IMR-90 (cell line): ENCODE data around the gene CALD1. TPM values are rescaled to one million over a fixed set of nuclear protein-coding genes. Genes with fewer than 3 reads are reported as not detected.

Experiments used
- ATAC-seq: fragments of 200-7000 bp; cut with Tn5 transposase; 2 replicates; pipeline ENCODE4 v1.9.1; 2020; ENCODE audit warnings: low read depth, mild to moderate bottlenecking, moderate library complexity
- BruUV-seq: library from RNA; stranded (reverse); fragments of 400-500 nt; replicated peaks from 2 replicates; lab custom pipeline; 2021; lab: Mats Ljungman, UMichigan
- CTCF ChIA-PET: fragments of 300-600 bp; formaldehyde crosslinking; extraction: SDS; loops from one replicate; lab custom pipeline; 2021; ENCODE audit warnings: antibody characterized with exemption; lab: Yijun Ruan, JAX
- POLR2A ChIA-PET: fragments of 300-600 bp; sonication (Branson Sonifier 250); formaldehyde crosslinking; loops from one replicate; lab custom pipeline; 2022; ENCODE audit warnings: antibody characterized with exemption; ENCODE audit not compliant: unreplicated experiment; lab: Charles Lee
- DNase-seq: peaks from one replicate; pipeline ENCODE4 v3.0.0; 2013
- H2AFZ ChIP-seq: replicated peaks from 2 replicates; pipeline ENCODE3; 2013; ENCODE audit warnings: low read length, mild to moderate bottlenecking; ENCODE audit not compliant: poor library complexity
- H2AK5ac ChIP-seq: 2 replicates; pipeline ENCODE4 v1.6.1; 2013; ENCODE audit warnings: low read depth, low read length, inconsistent platforms
- H2AK9ac ChIP-seq: replicated peaks from 2 replicates; pipeline ENCODE3; 2013; ENCODE audit warnings: mild to moderate bottlenecking, low read depth, low read length, moderate library complexity; ENCODE audit not compliant: poor library complexity
- H2BK120ac ChIP-seq: 2 replicates; pipeline ENCODE4 v1.6.1; 2013; ENCODE audit warnings: low read depth, low read length, inconsistent platforms
- H2BK15ac ChIP-seq: 3 replicates; pipeline ENCODE4 v1.6.1; 2013; ENCODE audit warnings: low read depth, low read length, inconsistent platforms
- H2BK20ac ChIP-seq: 2 replicates; pipeline ENCODE4 v1.6.1; 2013; ENCODE audit warnings: low read depth, mild to moderate bottlenecking, inconsistent platforms, low read length, moderate library complexity
- H2BK5ac ChIP-seq: 2 replicates; pipeline ENCODE4 v1.6.1; 2013; ENCODE audit warnings: mild to moderate bottlenecking, low read depth, low read length, inconsistent platforms; ENCODE audit not compliant: poor library complexity, severe bottlenecking
- H3K14ac ChIP-seq: replicated peaks from 2 replicates; pipeline ENCODE4 v1.6.1; 2013; ENCODE audit warnings: low read depth, low read length, inconsistent platforms
- H3K18ac ChIP-seq: 2 replicates; pipeline ENCODE4 v1.6.1; 2013; ENCODE audit warnings: low read depth, low read length, control low read depth
- H3K23ac ChIP-seq: 2 replicates; pipeline ENCODE4 v1.6.1; 2013; ENCODE audit warnings: low read depth, low read length, inconsistent platforms
- H3K27ac ChIP-seq: 2 replicates; pipeline ENCODE4 v1.5.1; 2013; ENCODE audit warnings: mild to moderate bottlenecking, control low read depth, low read length; ENCODE audit not compliant: insufficient read depth
- H3K27me3 ChIP-seq: 2 replicates; pipeline ENCODE4 v1.6.1; 2013; ENCODE audit warnings: low read length; ENCODE audit not compliant: control insufficient read depth, insufficient read depth
- H3K36me3 ChIP-seq: 2 replicates; pipeline ENCODE4 v1.6.1; 2013; ENCODE audit warnings: low read length, mixed read lengths; ENCODE audit not compliant: control insufficient read depth, insufficient read depth
- H3K4ac ChIP-seq: 2 replicates; pipeline ENCODE4 v1.6.1; 2013; ENCODE audit warnings: low read depth, low read length, inconsistent platforms
- H3K4me1 ChIP-seq: 2 replicates; pipeline ENCODE4 v1.6.1; 2013; ENCODE audit warnings: low read length, mixed read lengths; ENCODE audit not compliant: control insufficient read depth, insufficient read depth
- H3K4me2 ChIP-seq: 2 replicates; pipeline ENCODE4 v1.6.1; 2013; ENCODE audit warnings: low read depth, mild to moderate bottlenecking, control low read depth, low read length, moderate library complexity
- H3K4me3 ChIP-seq: 2 replicates; pipeline ENCODE4 v1.5.1; 2013; ENCODE audit warnings: low read depth, mild to moderate bottlenecking, control low read depth, low read length, moderate library complexity; ENCODE audit not compliant: insufficient read depth
- H3K56ac ChIP-seq: 2 replicates; pipeline ENCODE4 v1.6.1; 2013; ENCODE audit warnings: low read length, inconsistent platforms; ENCODE audit not compliant: insufficient read depth; ENCODE audit errors: extremely low read depth
- H3K79me1 ChIP-seq, 2 experiments: 2 replicates each; pipeline ENCODE4 v1.6.1; 2013; ENCODE audit warnings: low read length in 2 of 2, inconsistent platforms in 1 of 2, low read depth in 1 of 2
- H3K9ac ChIP-seq: 2 replicates; pipeline ENCODE4 v1.6.1; 2013; ENCODE audit warnings: low read depth, low read length, control low read depth
- H3K9me1 ChIP-seq: 2 replicates; pipeline ENCODE4 v1.6.1; 2013; ENCODE audit warnings: low read length, inconsistent platforms; ENCODE audit not compliant: insufficient read depth
- H3K9me3 ChIP-seq: 2 replicates; pipeline ENCODE4 v1.6.1; 2013; ENCODE audit warnings: low read length; ENCODE audit not compliant: control insufficient read depth, insufficient read depth
- H4K20me1 ChIP-seq: 2 replicates; pipeline ENCODE4 v1.6.1; 2013; ENCODE audit warnings: low read length, inconsistent platforms; ENCODE audit not compliant: insufficient read depth
- H4K5ac ChIP-seq: 2 replicates; pipeline ENCODE4 v1.6.1; 2013; ENCODE audit warnings: mild to moderate bottlenecking, low read depth, low read length, control low read depth
- H4K8ac ChIP-seq, 2 experiments: 2 replicates each; pipeline ENCODE4 v1.6.1; 2013; ENCODE audit warnings: low read depth in 2 of 2, low read length in 2 of 2, control low read depth in 1 of 2, inconsistent platforms in 1 of 2
- H4K91ac ChIP-seq: 2 replicates; pipeline ENCODE4 v1.6.1; 2013; ENCODE audit warnings: low read depth, low read length, inconsistent platforms; ENCODE audit not compliant: insufficient read depth
- FOS ChIP-seq: fragments of 150-350 bp; IDR thresholded peaks from 2 replicates; pipeline ENCODE4 v1.6.1; 2016; ENCODE audit warnings: low read depth, low read length
- MAFK ChIP-seq: IDR thresholded peaks from 2 replicates; pipeline ENCODE4 v1.6.1; 2012; ENCODE audit warnings: low read depth, low read length, improper control_type of control experiment
- RAD21 ChIP-seq: IDR thresholded peaks from 2 replicates; pipeline ENCODE4 v1.6.1; 2012; ENCODE audit warnings: low read length, improper control_type of control experiment
- RCOR1 ChIP-seq: IDR thresholded peaks from 2 replicates; pipeline ENCODE4 v1.6.1; 2012; ENCODE audit warnings: mild to moderate bottlenecking, low read length, improper control_type of control experiment; ENCODE audit not compliant: insufficient replicate concordance
- SMC3 ChIP-seq: fragments of 150-350 bp; IDR thresholded peaks from 2 replicates; pipeline ENCODE4 v1.6.1; 2016; ENCODE audit warnings: low read depth, mild to moderate bottlenecking, antibody characterized with exemption, low read length, moderate library complexity
- WGBS, 2 experiments: methylation state at CpG; one replicate each; pipeline versions ENCODE4 v1.1.5 to v1.1.7; 2013; ENCODE audit warnings: missing lambda C conversion rate in 2 of 2; ENCODE audit not compliant: insufficient read length in 1 of 2; ENCODE audit errors: extremely low coverage in 2 of 2; 5-methylcytosine and 5-hydroxymethylcytosine counted together
- dilution Hi-C: fragments of 300-500 bp; cut with HindIII; formaldehyde crosslinking; loops from one replicate; pipeline ENCODE4 v1.14.3; 2018; ENCODE audit warnings: low sequenced_read_pairs; ENCODE audit not compliant: unreplicated experiment
- in situ Hi-C: fragments of 300-500 bp; cut with MboI; formaldehyde crosslinking; loops from 3 replicates; pipeline ENCODE4 v1.14.3; 2019; ENCODE audit warnings: low sequenced_read_pairs, inconsistent platforms, mixed read lengths
- intact Hi-C: fragments of 100-400 bp; cut with micrococcal nuclease; formaldehyde crosslinking; loops from 2 replicates; pipeline ENCODE4 v1.10.0; 2022
- polyA plus RNA-seq, 3 experiments: library from polyadenylated mRNA; depleted of rRNA; stranded (reverse); fragments of >200 nt; gene quantifications; 2 replicates each; pipeline ENCODE4 v1.2.3, GENCODE V29; 2012; ENCODE audit warnings: low replicate concordance in 1 of 3
- total RNA-seq: library from RNA; depleted of rRNA; stranded (reverse); fragments of >200 nt; gene quantifications from 2 replicates; pipeline ENCODE4 v1.2.3, GENCODE V29; 2012
- TF ChIP-seq, protein P1 (sequence below): fragments of 150-350 bp; IDR thresholded peaks from 2 replicates; pipeline ENCODE4 v1.6.1; 2017; ENCODE audit warnings: mild to moderate bottlenecking, antibody characterized with exemption, low read length, low read depth
- TF ChIP-seq, protein P2 (sequence below): conservative IDR thresholded peaks from 2 replicates; pipeline ENCODE4 v1.5.1; 2012; ENCODE audit warnings: mild to moderate bottlenecking, low read depth, low read length, improper control_type of control experiment
- TF ChIP-seq, protein P3 (sequence below): fragments of 150-350 bp; IDR thresholded peaks from 2 replicates; pipeline ENCODE4 v1.6.1; 2016; ENCODE audit warnings: low read depth, mild to moderate bottlenecking, low read length, moderate library complexity, borderline replicate concordance

CALD1 gene
- total and polyA plus RNA-seq, 2 of the 4 experiments (the other 2 are of a cell fraction), result 375 to 487 TPM

DNA sequence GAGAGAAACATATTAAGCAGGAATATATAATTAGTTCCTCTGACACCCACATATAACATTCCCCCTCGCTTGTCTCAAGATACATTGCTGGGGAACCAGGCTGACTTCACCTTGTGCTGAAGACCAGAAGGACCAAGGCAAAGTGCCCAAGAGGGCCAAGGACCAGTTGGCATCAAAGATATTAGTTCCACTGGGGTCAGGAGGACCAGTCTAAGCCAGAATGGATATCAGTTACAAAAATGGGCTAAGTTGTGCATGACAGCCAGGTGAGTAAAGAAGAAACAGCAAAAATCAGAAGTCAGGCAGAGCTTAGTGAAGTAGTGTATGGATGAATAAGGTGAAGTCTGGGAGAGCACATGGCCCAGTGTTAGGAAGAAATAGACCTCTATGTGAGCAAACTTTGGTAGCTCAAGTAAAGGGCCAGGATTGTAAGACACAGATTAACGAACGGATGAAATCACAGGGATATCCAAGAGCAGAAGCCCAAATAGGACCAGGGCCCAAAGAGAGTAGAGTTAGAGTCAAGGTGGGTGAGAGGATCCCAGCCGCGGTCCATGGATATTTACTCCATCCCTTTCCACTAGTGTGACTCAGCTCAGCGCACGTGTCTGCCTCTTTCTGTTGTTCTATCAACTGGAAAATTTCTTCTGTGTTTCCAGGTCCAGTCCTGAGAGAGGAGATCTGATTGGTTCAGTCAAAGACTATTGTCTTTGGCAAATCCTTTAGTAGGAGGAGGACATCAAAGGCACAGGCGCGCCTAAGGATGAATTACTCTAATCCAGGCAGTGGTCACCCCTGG, 5.0 kb downstream of the CALD1 start:
- Histone ChIP-seq H2BK20ac (no peak overlapping the region), H3K18ac (no peak overlapping the region), H4K8ac (peak overlapping the region in 1 of 2 experiments; percentile 9; a peak in 1 of 4 replicates), H2BK120ac (no peak overlapping the region), H2AK5ac (no peak overlapping the region), H3K9ac (no peak overlapping the region), H3K4ac (no peak overlapping the region), H3K23ac (0 out of 2 replicates have a peak overlapping the region, but pooled peaks have one; percentile 56), H3K4me2 (peak overlapping the region; percentile 9; the same call in 1 of the 2 replicates), H3K27me3 (no peaks in the 10 kb centered on the region), H3K14ac (peak overlapping the region; percentile 36; the same call in 1 of the 2 replicates), H3K4me1 (peaks cover 22% of the 10 kb centered on the region), H3K79me1 (peaks cover 0 to 56% of the 10 kb centered on the region in 2 experiments; a peak in 2 of 4 replicates), H4K20me1 (peaks cover 87% of the 10 kb centered on the region), H3K36me3 (peaks cover 23% of the 10 kb centered on the region), H3K4me3 (no peak overlapping the region), H4K91ac (no peak overlapping the region), H2AK9ac (no peak overlapping the region), H3K27ac (no peak overlapping the region), H3K9me1 (peaks cover 35% of the 10 kb centered on the region), H2BK5ac (peak overlapping the region; percentile 1), H4K5ac (no peak overlapping the region), H3K56ac (no peak overlapping the region), H2AFZ (no peak overlapping the region), H3K9me3 (no peaks in the 10 kb centered on the region), H2BK15ac (no peak overlapping the region)
- intact Hi-C loops (loop anchor here (5.0 kb wide), 1 partner anchor 168 kb away; no protein-coding TSS in a partner anchor), in situ Hi-C loops (no loop called here), dilution Hi-C loops (no loop called here)
- ChIA-PET POLR2A (interaction anchor here (0.6 to 2.7 kb wide), 4 partner anchors 17 to 911 kb away, joined by 3 to 15 read pairs (median 3); no protein-coding TSS in a partner anchor), CTCF (interaction anchor here (1.8 kb wide), 1 partner anchor 94 kb away, joined by 7 read pairs; no protein-coding TSS in a partner anchor)
- DNase-seq, result no peak
- no TSS peak for BruUV-seq
- TF ChIP-seq, protein P1, sequence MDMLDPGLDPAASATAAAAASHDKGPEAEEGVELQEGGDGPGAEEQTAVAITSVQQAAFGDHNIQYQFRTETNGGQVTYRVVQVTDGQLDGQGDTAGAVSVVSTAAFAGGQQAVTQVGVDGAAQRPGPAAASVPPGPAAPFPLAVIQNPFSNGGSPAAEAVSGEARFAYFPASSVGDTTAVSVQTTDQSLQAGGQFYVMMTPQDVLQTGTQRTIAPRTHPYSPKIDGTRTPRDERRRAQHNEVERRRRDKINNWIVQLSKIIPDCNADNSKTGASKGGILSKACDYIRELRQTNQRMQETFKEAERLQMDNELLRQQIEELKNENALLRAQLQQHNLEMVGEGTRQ, result no peak
- TF ChIP-seq, protein P2, sequence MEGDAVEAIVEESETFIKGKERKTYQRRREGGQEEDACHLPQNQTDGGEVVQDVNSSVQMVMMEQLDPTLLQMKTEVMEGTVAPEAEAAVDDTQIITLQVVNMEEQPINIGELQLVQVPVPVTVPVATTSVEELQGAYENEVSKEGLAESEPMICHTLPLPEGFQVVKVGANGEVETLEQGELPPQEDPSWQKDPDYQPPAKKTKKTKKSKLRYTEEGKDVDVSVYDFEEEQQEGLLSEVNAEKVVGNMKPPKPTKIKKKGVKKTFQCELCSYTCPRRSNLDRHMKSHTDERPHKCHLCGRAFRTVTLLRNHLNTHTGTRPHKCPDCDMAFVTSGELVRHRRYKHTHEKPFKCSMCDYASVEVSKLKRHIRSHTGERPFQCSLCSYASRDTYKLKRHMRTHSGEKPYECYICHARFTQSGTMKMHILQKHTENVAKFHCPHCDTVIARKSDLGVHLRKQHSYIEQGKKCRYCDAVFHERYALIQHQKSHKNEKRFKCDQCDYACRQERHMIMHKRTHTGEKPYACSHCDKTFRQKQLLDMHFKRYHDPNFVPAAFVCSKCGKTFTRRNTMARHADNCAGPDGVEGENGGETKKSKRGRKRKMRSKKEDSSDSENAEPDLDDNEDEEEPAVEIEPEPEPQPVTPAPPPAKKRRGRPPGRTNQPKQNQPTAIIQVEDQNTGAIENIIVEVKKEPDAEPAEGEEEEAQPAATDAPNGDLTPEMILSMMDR, result no peak
- TF ChIP-seq RAD21 (no peak), FOS (no peak), MAFK (no peak), SMC3 (no peak), RCOR1 (no peak)
- TF ChIP-seq, protein P3, sequence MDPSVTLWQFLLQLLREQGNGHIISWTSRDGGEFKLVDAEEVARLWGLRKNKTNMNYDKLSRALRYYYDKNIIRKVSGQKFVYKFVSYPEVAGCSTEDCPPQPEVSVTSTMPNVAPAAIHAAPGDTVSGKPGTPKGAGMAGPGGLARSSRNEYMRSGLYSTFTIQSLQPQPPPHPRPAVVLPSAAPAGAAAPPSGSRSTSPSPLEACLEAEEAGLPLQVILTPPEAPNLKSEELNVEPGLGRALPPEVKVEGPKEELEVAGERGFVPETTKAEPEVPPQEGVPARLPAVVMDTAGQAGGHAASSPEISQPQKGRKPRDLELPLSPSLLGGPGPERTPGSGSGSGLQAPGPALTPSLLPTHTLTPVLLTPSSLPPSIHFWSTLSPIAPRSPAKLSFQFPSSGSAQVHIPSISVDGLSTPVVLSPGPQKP, result no peak
- ATAC-seq, result no peak
- WGBS, 2 experiments, result no CpG with 5 or more reads among the region's 9 CpGs
